Naive thymus-derived CD4-positive, alpha-beta T cell (primary cell): Measurements from ENCODE around the gene LPAR5. TPM values are rescaled to one million over a fixed set of nuclear protein-coding genes. Genes with fewer than 3 reads are reported as not detected.

ENCODE experiments used
- ATAC-seq: fragments of 150-1000 bp; cut with Tn5 transposase; 2 replicates; pipeline ENCODE4 v1.10.0; 2021; ENCODE audit warnings: mild to moderate bottlenecking, moderate library complexity
- CTCF ChIA-PET: fragments of 350-600 bp; sonication (Branson Sonifier 250); formaldehyde crosslinking; loops from one replicate; lab custom pipeline; 2021; ENCODE audit warnings: antibody characterized with exemption; lab: Charles Lee
- POLR2A ChIA-PET: fragments of 350-600 bp; sonication (Branson Sonifier 250); formaldehyde crosslinking; loops from one replicate; lab custom pipeline; 2021; ENCODE audit warnings: antibody characterized with exemption, inconsistent platforms; lab: Charles Lee
- DNase-seq, 9 donors: peaks; one replicate each; pipeline versions ENCODE4 v3.0.0 to v3.0.0-alpha.2; 2020 to 2022; ENCODE audit warnings: mixed read lengths in 1 of 9
- H3K27ac ChIP-seq: one replicate; pipeline ENCODE4 v1.7.0; 2013; ENCODE audit warnings: mild to moderate bottlenecking, low read depth, low read length, moderate library complexity
- H3K27me3 ChIP-seq, 2 donors: one replicate each; pipeline ENCODE4 v1.7.0; 2013; ENCODE audit warnings: low read length in 2 of 2, mild to moderate bottlenecking in 2 of 2, moderate library complexity in 2 of 2; ENCODE audit not compliant: control insufficient read depth in 2 of 2, insufficient read depth in 2 of 2
- H3K36me3 ChIP-seq, 3 experiments: 1 replicate in 2 of 3; 2 replicates in 1 of 3; pipeline ENCODE4 v1.7.0; 2013; ENCODE audit warnings: low read length in 3 of 3, mild to moderate bottlenecking in 3 of 3, moderate library complexity in 1 of 3; ENCODE audit not compliant: insufficient read depth in 3 of 3, control insufficient read depth in 2 of 3
- H3K4me1 ChIP-seq, 2 donors: one replicate each; pipeline ENCODE4 v1.7.0; 2013; ENCODE audit warnings: low read length in 2 of 2, mild to moderate bottlenecking in 2 of 2, moderate library complexity in 1 of 2; ENCODE audit not compliant: control insufficient read depth in 2 of 2, insufficient read depth in 2 of 2
- H3K4me3 ChIP-seq: 2 replicates; pipeline ENCODE4 v1.7.0; 2013; ENCODE audit warnings: mild to moderate bottlenecking, low read length
- H3K9me3 ChIP-seq, 3 experiments: 1 replicate in 2 of 3; 2 replicates in 1 of 3; pipeline ENCODE4 v1.7.0; 2013; ENCODE audit warnings: low read length in 3 of 3; ENCODE audit not compliant: control insufficient read depth in 2 of 3
- H3K27ac Mint-ChIP-seq, 9 donors: one replicate each; pipeline ENCODE4 v1.8.0; 2020 to 2022; ENCODE audit warnings: mixed read lengths in 9 of 9, mild to moderate bottlenecking in 8 of 9, moderate library complexity in 5 of 9, inconsistent platforms in 2 of 9
- H3K27me3 Mint-ChIP-seq, 5 donors: one replicate each; pipeline ENCODE4 v1.8.0; 2021 to 2022; ENCODE audit warnings: mixed read lengths in 5 of 5, mild to moderate bottlenecking in 1 of 5
- H3K36me3 Mint-ChIP-seq, 5 donors: one replicate each; pipeline ENCODE4 v1.8.0; 2020 to 2022; ENCODE audit warnings: mixed read lengths in 5 of 5, mild to moderate bottlenecking in 3 of 5, inconsistent platforms in 1 of 5
- H3K4me1 Mint-ChIP-seq, 7 donors: one replicate each; pipeline ENCODE4 v1.8.0; 2020 to 2022; ENCODE audit warnings: mixed read lengths in 7 of 7, mild to moderate bottlenecking in 3 of 7, inconsistent platforms in 1 of 7
- H3K4me3 Mint-ChIP-seq, 10 donors: one replicate each; pipeline ENCODE4 v1.8.0; 2020 to 2022; ENCODE audit warnings: mild to moderate bottlenecking in 10 of 10, mixed read lengths in 10 of 10, moderate library complexity in 6 of 10, inconsistent platforms in 2 of 10
- H3K9me3 Mint-ChIP-seq, 11 donors: one replicate each; pipeline ENCODE4 v1.8.0; 2020 to 2022; ENCODE audit warnings: mixed read lengths in 11 of 11, mild to moderate bottlenecking in 4 of 11, inconsistent platforms in 1 of 11, moderate library complexity in 1 of 11
- intact Hi-C, 2 donors: fragments of 100-400 bp; cut with micrococcal nuclease; formaldehyde crosslinking; loops; one replicate each; pipeline ENCODE4 v1.15.1; 2023
- polyA plus RNA-seq, 2 donors: library from polyadenylated mRNA; unstranded; fragments of 300-500 nt; fragmentation: Illumina TruSeq; gene quantifications; one replicate each; pipeline ENCODE4 v1.2.3, GENCODE V29; 2021
- total RNA-seq, 6 experiments: library from RNA in 5 of 6; stranded (reverse) in 5 of 6; gene quantifications; 1 replicate in 5 of 6; 2 replicates in 1 of 6; pipeline ENCODE4 v1.2.3 and lab custom pipeline; 2021 to 2026

LPAR5 gene
- total and polyA plus RNA-seq, 7 experiments from 2014 or later: 3.3 to 8.3 (median 6.6) TPM

DNA sequence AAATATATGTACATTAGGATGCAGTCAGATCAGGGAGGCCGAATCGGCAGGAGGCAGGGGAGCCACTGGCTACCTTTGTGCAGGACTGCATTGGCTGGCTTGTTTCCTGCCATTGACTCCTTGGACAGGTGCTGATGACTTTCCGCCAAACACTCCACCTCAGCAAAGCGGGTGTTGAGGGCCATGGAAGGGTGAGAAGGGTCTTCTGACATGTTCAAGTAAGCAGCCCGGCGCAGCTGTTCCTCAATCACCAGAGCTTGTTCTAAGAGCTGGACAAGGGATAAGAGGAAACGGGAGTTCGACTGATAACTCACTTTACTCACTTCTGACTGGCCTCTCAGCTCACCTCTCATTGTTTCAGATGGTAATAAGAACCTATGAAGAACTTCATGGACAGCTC is 62.8 kb downstream of the LPAR5 start:
- POLR2A ChIA-PET: interaction anchor here (0.6 to 0.8 kb wide), 2 partner anchors 19 to 76 kb away, joined by 3 read pairs; no protein-coding TSS in a partner anchor
- Histone ChIP-seq H3K36me3 (peaks cover 11 to 73% (median 27%) of the 10 kb centered on the region in 3 experiments), H3K27ac (no peak overlapping the region), H3K4me1 (peaks cover 0 to 4% of the 10 kb centered on the region in 2 donors), H3K9me3 (no peaks in the 10 kb centered on the region), H3K27me3 (no peaks in the 10 kb centered on the region), H3K4me3 (no peak overlapping the region)
- CTCF ChIA-PET: interaction anchor here (0.6 to 1.1 kb wide), 2 partner anchors 11 to 66 kb away, joined by 3 to 4 read pairs; no protein-coding TSS in a partner anchor
- Mint-ChIP-seq H3K36me3 (peaks cover 15 to 43% (median 29%) of the 10 kb centered on the region in 5 donors), H3K4me3 (no peak overlapping the region), H3K4me1 (peaks cover 0 to 29% (median 22%) of the 10 kb centered on the region in 7 donors), H3K27me3 (no peaks in the 10 kb centered on the region), H3K27ac (peak overlapping the region in 4 of 9 donors; percentile 32 to 57 (median 54)), H3K9me3 (peaks cover 0 to 1% (median 0%) of the 10 kb centered on the region in 11 donors)
- DNase-seq (no peak), ATAC-seq (no peak)
- intact Hi-C loops: no loop called here

DNA sequence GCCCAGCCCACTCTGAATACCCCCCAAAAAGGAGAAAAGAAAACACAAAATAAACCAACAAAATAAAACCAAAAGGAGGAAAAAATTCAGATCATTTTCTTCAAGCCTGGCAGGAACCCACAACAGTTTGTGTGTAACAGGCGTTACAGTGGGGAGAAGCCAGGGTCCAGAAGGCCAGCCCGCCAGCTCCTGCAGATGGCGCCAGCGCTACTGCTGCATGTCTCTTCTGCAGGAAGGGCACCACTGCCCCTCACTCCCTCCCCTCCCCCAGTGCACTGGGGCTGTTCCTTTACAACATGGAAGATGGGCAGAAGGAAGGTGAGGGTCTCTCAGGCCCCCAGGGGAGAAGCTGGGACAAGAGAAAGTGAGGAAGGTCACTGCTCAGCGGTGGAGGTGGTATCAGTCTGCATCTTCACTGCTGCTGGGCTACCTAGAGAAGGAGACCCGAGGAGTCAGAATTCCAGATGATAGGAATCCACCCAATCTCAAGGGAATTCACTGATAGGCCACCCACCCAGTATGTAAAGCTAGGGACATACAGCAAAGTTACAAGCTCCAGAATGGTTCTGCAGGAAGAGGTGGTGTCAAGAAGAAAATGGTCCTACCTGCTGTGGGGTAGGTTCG is 65.4 kb downstream of the LPAR5 start:
- ChIA-PET CTCF (interaction anchor here (0.6 to 1.8 kb wide), 9 partner anchors 9 to 208 kb away, joined by 3 to 6 read pairs (median 3); no protein-coding TSS in a partner anchor), POLR2A (interaction anchor here (0.7 to 1.4 kb wide), 6 partner anchors 8 to 217 kb away, joined by 3 to 8 read pairs (median 3); partner anchors contain the start of gene IFFO1)
- H3K9me3 ChIP-seq: no peaks in the 10 kb centered on the region
- no peaks in the 10 kb centered on the region for H3K27me3 ChIP-seq
- Mint-ChIP-seq H3K4me3 (peak overlapping the region in 7 of 10 donors; percentile 36 to 100 (median 94)), H3K4me1 (peaks cover 17 to 49% (median 44%) of the 10 kb centered on the region in 7 donors), H3K9me3 (peaks cover 0 to 1% (median 0%) of the 10 kb centered on the region in 11 donors), H3K27me3 (no peaks in the 10 kb centered on the region), H3K27ac (peak overlapping the region; percentile 47 to 99 (median 86)), H3K36me3 (peaks cover 10 to 41% (median 29%) of the 10 kb centered on the region in 5 donors)
- intact Hi-C loops: loop anchor here (1.0 kb wide), 2 partner anchors 35 to 183 kb away; partner anchors contain the start of gene MLF2 (in 1 of the 2)
- peaks cover 8 to 18% of the 10 kb centered on the region in 2 donors for H3K4me1 ChIP-seq
- H3K36me3 ChIP-seq: peaks cover 14 to 64% (median 14%) of the 10 kb centered on the region in 3 experiments
- ATAC-seq: no peak
- no peak overlapping the region for H3K27ac ChIP-seq
- peak in 1 of 9 donors; percentile 51 for DNase-seq
- H3K4me3 ChIP-seq: no peak overlapping the region

DNA sequence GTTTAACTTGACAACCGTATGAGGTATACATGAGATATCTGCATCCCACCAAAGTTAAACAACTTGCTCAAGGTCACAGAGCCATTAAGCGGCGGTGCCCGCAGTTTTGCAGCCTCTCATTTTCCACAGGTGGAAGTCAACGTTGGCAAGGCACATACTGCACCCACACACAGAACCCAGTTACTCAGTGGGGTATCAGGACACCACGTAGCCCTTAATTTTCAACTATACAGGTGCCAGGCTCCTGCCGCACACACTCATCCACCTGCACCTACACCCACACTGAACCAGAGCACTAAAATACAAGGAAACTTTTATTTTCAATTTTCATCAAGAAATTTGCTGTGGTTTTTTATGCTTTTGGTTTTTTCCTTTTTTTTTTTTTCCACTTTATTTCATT is 66.0 kb downstream of the LPAR5 start:
- Histone ChIP-seq H3K27ac (peak overlapping the region; percentile 32), H3K4me1 (peaks cover 8 to 18% of the 10 kb centered on the region in 2 donors), H3K27me3 (no peaks in the 10 kb centered on the region), H3K9me3 (no peaks in the 10 kb centered on the region), H3K36me3 (peaks cover 13 to 60% (median 14%) of the 10 kb centered on the region in 3 experiments), H3K4me3 (no peak overlapping the region)
- POLR2A ChIA-PET: interaction anchor here (0.7 to 1.4 kb wide), 2 partner anchors 14 to 217 kb away, joined by 3 read pairs; partner anchors contain the start of gene IFFO1
- peaks cover 17 to 50% (median 47%) of the 10 kb centered on the region in 7 donors for H3K4me1 Mint-ChIP-seq
- CTCF ChIA-PET: interaction anchor here (0.6 to 1.3 kb wide), 3 partner anchors 30 to 33 kb away, joined by 3 to 4 read pairs (median 3); no protein-coding TSS in a partner anchor
- H3K27ac Mint-ChIP-seq: peak overlapping the region in 8 of 9 donors; percentile 57 to 99 (median 91)
- intact Hi-C loops: loop anchor here (1.0 to 5.0 kb wide), 5 partner anchors 35 to 258 kb away; partner anchors contain the start of genes GAPDH (in 1 of the 2), MLF2 (in 1 of the 2) and P3H3 (in 1 of the 2)
- H3K36me3 Mint-ChIP-seq: peaks cover 11 to 40% (median 29%) of the 10 kb centered on the region in 5 donors
- DNase-seq (no peak), ATAC-seq (no peak)
- no peaks in the 10 kb centered on the region for H3K27me3 Mint-ChIP-seq
- peaks cover 0 to 1% (median 0%) of the 10 kb centered on the region in 11 donors for H3K9me3 Mint-ChIP-seq
- peak overlapping the region; percentile 45 to 100 (median 94) for H3K4me3 Mint-ChIP-seq

DNA sequence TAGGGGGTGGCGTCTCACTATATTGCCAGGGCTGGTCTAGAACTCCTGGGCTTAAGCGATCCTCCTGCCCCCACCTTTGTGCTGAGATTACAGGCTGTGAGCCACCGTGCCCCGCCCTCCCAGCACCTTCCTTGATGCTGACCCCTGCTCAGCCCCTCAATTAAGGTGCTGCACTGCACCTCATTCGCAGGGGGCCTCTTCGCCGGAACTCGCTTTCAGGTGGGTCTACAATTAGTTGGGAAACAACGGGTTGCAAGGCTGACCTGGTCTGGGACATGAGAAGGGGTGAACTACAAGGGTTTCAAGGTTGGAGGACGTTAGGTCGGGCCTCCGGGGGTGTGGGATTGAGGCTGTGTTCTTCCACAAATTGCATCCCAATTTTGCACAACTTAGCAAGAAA is 66.4 kb downstream of the LPAR5 start:
- POLR2A ChIA-PET: interaction anchor here (1.6 kb wide), 1 partner anchor 15 kb away, joined by 4 read pairs; no protein-coding TSS in a partner anchor
- H3K27ac ChIP-seq: peak overlapping the region; percentile 94

More for the DNA sequence above, 66.4 kb downstream of the LPAR5 start:
- ATAC-seq (no peak), DNase-seq (no peak)
- peaks cover 13 to 58% (median 14%) of the 10 kb centered on the region in 3 experiments for H3K36me3 ChIP-seq
- intact Hi-C loops: loop anchor here (2.0 to 5.0 kb wide), 3 partner anchors 35 to 258 kb away; partner anchors contain the start of genes GAPDH (in 1 of the 2) and P3H3 (in 1 of the 2)
- peaks cover 8 to 18% of the 10 kb centered on the region in 2 donors for H3K4me1 ChIP-seq
- Mint-ChIP-seq H3K9me3 (peaks cover 0 to 1% (median 0%) of the 10 kb centered on the region in 11 donors), H3K27ac (peak overlapping the region; percentile 40 to 99 (median 86)), H3K27me3 (no peaks in the 10 kb centered on the region), H3K4me3 (peak overlapping the region; percentile 45 to 100 (median 94)), H3K36me3 (peaks cover 11 to 37% (median 29%) of the 10 kb centered on the region in 5 donors), H3K4me1 (peaks cover 17 to 53% (median 51%) of the 10 kb centered on the region in 7 donors)
- no peak overlapping the region for H3K4me3 ChIP-seq
- no peaks in the 10 kb centered on the region for H3K27me3 ChIP-seq
- H3K9me3 ChIP-seq: no peaks in the 10 kb centered on the region
- CTCF ChIA-PET: no interaction called here

Other genes with a start within 250 kb of the LPAR5 start
- 100 to 1,000 TPM in 4 of 5 experiments, 10 to 100 TPM in 1; 74.1 to 217 (median 130) TPM for gene CD27, start 191.0 kb downstream of the LPAR5 start, total RNA-seq
- 100 to 1,000 TPM; 560 to 590 TPM for gene CD27, start 191.0 kb downstream of the LPAR5 start, polyA plus RNA-seq
- 10 to 100 TPM; 23.0 to 65.4 (median 52.9) TPM for gene TAPBPL, start 183.9 kb downstream of the LPAR5 start, total RNA-seq
- 100 to 1,000 TPM in 1 of 2 donors, 10 to 100 TPM in 1; 48.7 to 104 TPM for gene TAPBPL, start 183.9 kb downstream of the LPAR5 start, polyA plus RNA-seq
- 100 to 1,000 TPM in 2 of 5 experiments, 10 to 100 TPM in 3; 38.7 to 123 (median 47.9) TPM for gene VAMP1, start 165.3 kb downstream of the LPAR5 start, total RNA-seq
- gene VAMP1, start 165.3 kb downstream of the LPAR5 start, polyA plus RNA-seq: 10 to 100 TPM; 10.9 to 14.0 TPM
- gene MRPL51, start 142.7 kb downstream of the LPAR5 start, total RNA-seq: 100 to 1,000 TPM in 1 of 5 experiments, 10 to 100 TPM in 4; 22.5 to 208 (median 80.9) TPM
- gene MRPL51, start 142.7 kb downstream of the LPAR5 start, polyA plus RNA-seq: 100 to 1,000 TPM; 204 to 220 TPM
- gene NCAPD2, start 141.9 kb downstream of the LPAR5 start, total RNA-seq: 100 to 1,000 TPM in 1 of 5 experiments, 10 to 100 TPM in 4; 30.3 to 121 (median 38.4) TPM
- gene NCAPD2, start 141.9 kb downstream of the LPAR5 start, polyA plus RNA-seq: 10 to 100 TPM; 24.4 to 46.7 TPM
- gene GAPDH, start 101.4 kb downstream of the LPAR5 start, total RNA-seq: 1,000 to 10,000 TPM in 1 of 5 experiments, 100 to 1,000 TPM in 4; 330 to 4,503 (median 379) TPM
- 1,000 to 10,000 TPM; 1,202 to 1,413 TPM for gene GAPDH, start 101.4 kb downstream of the LPAR5 start, polyA plus RNA-seq
- 10 to 100 TPM; 28.2 to 55.9 (median 45.9) TPM for gene IFFO1, start 79.9 kb downstream of the LPAR5 start, total RNA-seq
- gene IFFO1, start 79.9 kb downstream of the LPAR5 start, polyA plus RNA-seq: 10 to 100 TPM in 1 of 2 donors, 1 to 10 TPM in 1; 5.4 to 11.4 TPM
- 100 to 1,000 TPM in 1 of 5 experiments, 10 to 100 TPM in 4; 74.4 to 102 (median 87.6) TPM for gene NOP2, start 67.7 kb downstream of the LPAR5 start, total RNA-seq
- 10 to 100 TPM; 24.2 to 53.7 TPM for gene NOP2, start 67.7 kb downstream of the LPAR5 start, polyA plus RNA-seq
- gene CHD4, start 28.6 kb downstream of the LPAR5 start, total RNA-seq: 100 to 1,000 TPM; 246 to 387 (median 267) TPM
- gene CHD4, start 28.6 kb downstream of the LPAR5 start, polyA plus RNA-seq: 10 to 100 TPM; 41.8 to 91.4 TPM
- gene ACRBP, start 11.5 kb upstream of the LPAR5 start, total RNA-seq: 10 to 100 TPM in 2 of 5 experiments, 1 to 10 TPM in 3; 2.3 to 23.0 (median 6.6) TPM
- gene ACRBP, start 11.5 kb upstream of the LPAR5 start, polyA plus RNA-seq: 1 to 10 TPM in 1 of 2 donors, under 1 TPM in 1; 0.27 to 1.1 TPM
- gene ING4, start 27.2 kb upstream of the LPAR5 start, total RNA-seq: 100 to 1,000 TPM in 1 of 5 experiments, 10 to 100 TPM in 4; 33.1 to 101 (median 39.6) TPM
- gene ING4, start 27.2 kb upstream of the LPAR5 start, polyA plus RNA-seq: 100 to 1,000 TPM; 103 to 106 TPM
- 10 to 100 TPM; 62.8 to 98.2 (median 85.4) TPM for gene ZNF384, start 53.4 kb upstream of the LPAR5 start, total RNA-seq
- 10 to 100 TPM; 23.8 to 36.8 TPM for gene ZNF384, start 53.4 kb upstream of the LPAR5 start, polyA plus RNA-seq
- 1 to 10 TPM in 3 of 5 experiments, under 1 TPM in 1, not detected in 1; 0.64 to 1.7 (median 1.2) TPM for gene PIANP, start 64.9 kb upstream of the LPAR5 start, total RNA-seq
- under 1 TPM; 0.22 to 0.53 TPM for gene PIANP, start 64.9 kb upstream of the LPAR5 start, polyA plus RNA-seq
- gene COPS7A, start 88.1 kb upstream of the LPAR5 start, total RNA-seq: 10 to 100 TPM; 21.9 to 38.7 (median 30.1) TPM
- 10 to 100 TPM; 43.0 to 48.0 TPM for gene COPS7A, start 88.1 kb upstream of the LPAR5 start, polyA plus RNA-seq
- 100 to 1,000 TPM in 3 of 5 experiments, 10 to 100 TPM in 2; 84.6 to 141 (median 117) TPM for gene MLF2, start 117.2 kb upstream of the LPAR5 start, total RNA-seq
- 100 to 1,000 TPM; 122 to 134 TPM for gene MLF2, start 117.2 kb upstream of the LPAR5 start, polyA plus RNA-seq
- gene PTMS, start 130.4 kb upstream of the LPAR5 start, total RNA-seq: 100 to 1,000 TPM in 1 of 5 experiments, 10 to 100 TPM in 1, 1 to 10 TPM in 3; 1.4 to 125 (median 3.5) TPM
- gene PTMS, start 130.4 kb upstream of the LPAR5 start, polyA plus RNA-seq: not detected
- 10 to 100 TPM in 1 of 5 experiments, 1 to 10 TPM in 2, under 1 TPM in 2; 0.64 to 46.5 (median 1.7) TPM for gene LAG3, start 136.6 kb upstream of the LPAR5 start, total RNA-seq
- under 1 TPM; 0.26 to 0.69 TPM for gene LAG3, start 136.6 kb upstream of the LPAR5 start, polyA plus RNA-seq
- 100 to 1,000 TPM; 164 to 267 (median 246) TPM for gene CD4, start 153.6 kb upstream of the LPAR5 start, total RNA-seq
- gene CD4, start 153.6 kb upstream of the LPAR5 start, polyA plus RNA-seq: 100 to 1,000 TPM; 364 to 576 TPM
- gene GPR162, start 185.9 kb upstream of the LPAR5 start, total RNA-seq: 10 to 100 TPM in 1 of 5 experiments, 1 to 10 TPM in 1, under 1 TPM in 3; 0.30 to 10.5 (median 0.38) TPM
- not detected for gene GPR162, start 185.9 kb upstream of the LPAR5 start, polyA plus RNA-seq
- 10 to 100 TPM in 3 of 5 experiments, 1 to 10 TPM in 2; 1.9 to 18.2 (median 10.3) TPM for gene P3H3, start 192.4 kb upstream of the LPAR5 start, total RNA-seq
- 1 to 10 TPM; 1.5 to 1.9 TPM for gene P3H3, start 192.4 kb upstream of the LPAR5 start, polyA plus RNA-seq
- gene GNB3, start 205.0 kb upstream of the LPAR5 start, total RNA-seq: 10 to 100 TPM in 2 of 5 experiments, 1 to 10 TPM in 2, under 1 TPM in 1; 0.63 to 11.8 (median 3.2) TPM
- gene GNB3, start 205.0 kb upstream of the LPAR5 start, polyA plus RNA-seq: under 1 TPM in 1 of 2 donors, not detected in 1; 0.23 TPM
- 10 to 100 TPM in 1 of 5 experiments, 1 to 10 TPM in 3, under 1 TPM in 1; 0.64 to 55.6 (median 1.8) TPM for gene CDCA3, start 215.3 kb upstream of the LPAR5 start, total RNA-seq
- gene CDCA3, start 215.3 kb upstream of the LPAR5 start, polyA plus RNA-seq: under 1 TPM in 1 of 2 donors, not detected in 1; 0.94 TPM
- 100 to 1,000 TPM in 1 of 5 experiments, 10 to 100 TPM in 4; 58.0 to 134 (median 71.1) TPM for gene USP5, start 216.2 kb upstream of the LPAR5 start, total RNA-seq
- gene USP5, start 216.2 kb upstream of the LPAR5 start, polyA plus RNA-seq: 10 to 100 TPM; 51.9 to 71.5 TPM
- 1,000 to 10,000 TPM in 1 of 5 experiments, 100 to 1,000 TPM in 3, 10 to 100 TPM in 1; 89.7 to 1,293 (median 134) TPM for gene TPI1, start 231.6 kb upstream of the LPAR5 start, total RNA-seq
- gene TPI1, start 231.6 kb upstream of the LPAR5 start, polyA plus RNA-seq: 100 to 1,000 TPM; 330 to 435 TPM
- gene SPSB2, start 237.3 kb upstream of the LPAR5 start, total RNA-seq: 10 to 100 TPM in 3 of 5 experiments, 1 to 10 TPM in 2; 5.1 to 20.2 (median 11.2) TPM
- 10 to 100 TPM; 10.8 to 14.5 TPM for gene SPSB2, start 237.3 kb upstream of the LPAR5 start, polyA plus RNA-seq